GM04504 (cell line): Measurements from ENCODE around the gene POLR2C.

Source experiments
- DNase-seq: peaks from one replicate; pipeline ENCODE4 v3.0.0-alpha.2; 2012; ENCODE audit warnings: low read depth

POLR2C gene

DNA sequence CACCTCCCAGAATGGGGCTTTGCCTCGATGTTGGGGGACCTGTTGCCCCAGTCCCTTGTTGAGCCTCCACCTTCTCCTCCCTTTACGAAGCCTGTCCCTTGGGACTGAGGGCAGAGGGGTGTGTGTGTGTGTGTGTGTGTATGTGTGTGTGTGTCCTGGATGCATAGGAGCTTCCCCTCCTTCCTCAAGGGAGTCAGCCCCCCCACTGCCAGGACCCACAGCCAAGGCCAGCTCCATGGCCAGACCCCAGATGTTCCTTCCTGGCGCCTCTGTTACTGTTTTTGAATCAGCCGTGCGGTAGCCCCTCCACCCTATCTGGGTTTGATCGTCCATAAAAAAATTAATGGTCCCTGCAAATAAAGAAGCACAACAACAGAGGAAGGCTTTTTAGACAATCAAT is 41.5 kb downstream of the POLR2C start:
- DNase-seq: no peak

DNA sequence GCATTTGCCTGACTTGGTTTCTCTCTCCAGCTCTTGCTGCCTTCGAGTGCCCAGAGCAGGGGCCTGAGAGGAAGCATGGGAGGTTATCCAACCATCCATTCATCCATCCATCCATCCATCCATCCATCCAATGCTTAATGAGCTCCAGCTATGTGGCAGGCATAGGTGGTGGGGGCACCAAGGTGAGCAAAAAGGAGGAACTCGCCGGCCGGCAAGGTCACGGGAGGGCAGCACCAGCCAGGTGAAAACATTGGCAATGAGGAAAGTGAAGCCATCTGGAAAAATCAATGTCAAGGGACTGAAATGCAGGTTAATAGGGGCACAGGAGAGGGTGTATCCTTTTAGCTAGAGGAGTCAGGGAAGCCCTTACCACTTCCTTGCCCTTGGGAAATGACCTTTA is 42.0 kb downstream of the POLR2C start:
- DNase-seq: no peak

DNA sequence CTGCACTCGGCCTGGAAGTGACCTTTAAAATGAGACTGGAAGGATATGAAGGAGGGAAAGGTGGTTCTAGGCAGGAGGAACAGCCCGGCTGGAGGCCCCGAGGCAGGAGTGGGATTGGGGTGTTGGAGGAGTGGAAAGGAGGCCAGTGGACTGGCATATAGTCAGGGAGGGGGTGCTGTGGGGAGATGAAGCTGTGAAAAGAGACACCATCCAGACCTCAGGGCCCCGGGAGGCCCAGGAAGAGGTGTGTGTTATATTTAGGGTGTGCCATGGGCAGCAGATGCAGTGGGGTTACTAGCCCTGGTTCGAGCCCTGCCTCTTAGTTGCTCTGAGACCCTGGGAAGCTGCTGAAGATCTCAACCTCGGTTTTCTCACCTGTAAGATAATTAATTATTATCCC is 42.7 kb downstream of the POLR2C start:
- no peak for DNase-seq

DNA sequence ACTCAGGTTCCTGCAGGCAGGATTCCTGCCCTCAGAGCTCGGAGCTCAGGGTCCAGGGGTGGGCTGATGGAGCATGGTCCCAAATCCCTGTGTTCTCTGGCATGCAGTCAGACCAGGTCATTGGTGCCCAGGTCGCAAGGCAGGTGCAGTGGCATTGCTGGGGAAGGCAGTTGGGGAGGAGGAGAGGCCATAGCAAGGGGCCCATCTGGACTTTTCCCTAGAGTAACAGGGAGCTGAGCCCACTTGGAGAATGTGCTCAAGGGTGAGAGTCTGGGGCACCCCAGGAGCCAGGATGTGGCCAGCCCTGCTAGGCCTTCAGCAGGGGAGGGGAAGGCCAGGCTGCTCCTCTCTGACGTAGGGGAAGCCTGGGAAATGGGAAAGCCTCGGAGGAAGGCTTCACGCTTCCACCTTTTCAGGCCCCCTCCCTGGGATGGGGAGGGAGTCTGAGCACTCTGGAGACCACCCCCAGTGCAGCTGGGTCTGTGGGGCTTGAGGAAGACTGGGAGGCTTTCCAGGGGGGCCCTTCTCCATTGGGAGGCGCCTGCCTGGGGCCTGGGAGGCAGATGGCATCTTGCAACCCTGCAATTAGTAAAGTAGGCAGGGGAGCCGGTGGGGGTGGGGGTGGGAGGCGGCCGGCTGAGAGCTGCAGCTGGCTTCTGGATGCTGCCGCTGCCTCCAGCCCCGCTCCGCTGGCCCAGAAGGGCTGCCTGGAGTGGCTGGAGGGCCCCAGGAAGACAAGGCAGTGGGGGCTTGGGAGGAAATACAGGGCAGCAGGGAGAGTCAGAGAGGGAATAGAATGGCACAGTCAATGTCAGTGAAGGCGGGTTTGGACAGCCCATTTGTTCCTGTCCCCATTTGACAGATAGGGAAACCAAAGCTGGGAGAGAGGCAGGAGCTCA is 44.9 kb downstream of the POLR2C start:
- no peak for DNase-seq

DNA sequence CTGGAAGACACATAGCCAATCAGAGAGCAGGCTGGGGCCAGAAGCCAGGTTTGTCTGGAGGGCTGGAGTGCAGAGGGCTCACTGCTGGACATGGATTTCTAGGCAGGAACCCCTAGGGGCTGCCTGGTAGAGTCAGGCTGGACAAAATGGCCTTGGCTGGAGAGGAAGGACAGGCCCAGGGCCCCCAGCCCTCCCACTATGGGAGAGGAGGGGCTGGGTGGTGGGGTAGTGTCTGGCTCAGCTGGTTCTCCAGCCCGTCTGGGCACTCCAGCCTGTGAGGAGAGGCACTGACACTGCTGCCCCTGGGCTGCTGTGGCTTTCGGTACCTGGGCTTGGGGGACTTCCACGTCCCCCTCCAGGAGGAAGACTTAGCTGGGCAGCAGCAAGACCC is 45.6 kb downstream of the POLR2C start:
- no peak for DNase-seq

DNA sequence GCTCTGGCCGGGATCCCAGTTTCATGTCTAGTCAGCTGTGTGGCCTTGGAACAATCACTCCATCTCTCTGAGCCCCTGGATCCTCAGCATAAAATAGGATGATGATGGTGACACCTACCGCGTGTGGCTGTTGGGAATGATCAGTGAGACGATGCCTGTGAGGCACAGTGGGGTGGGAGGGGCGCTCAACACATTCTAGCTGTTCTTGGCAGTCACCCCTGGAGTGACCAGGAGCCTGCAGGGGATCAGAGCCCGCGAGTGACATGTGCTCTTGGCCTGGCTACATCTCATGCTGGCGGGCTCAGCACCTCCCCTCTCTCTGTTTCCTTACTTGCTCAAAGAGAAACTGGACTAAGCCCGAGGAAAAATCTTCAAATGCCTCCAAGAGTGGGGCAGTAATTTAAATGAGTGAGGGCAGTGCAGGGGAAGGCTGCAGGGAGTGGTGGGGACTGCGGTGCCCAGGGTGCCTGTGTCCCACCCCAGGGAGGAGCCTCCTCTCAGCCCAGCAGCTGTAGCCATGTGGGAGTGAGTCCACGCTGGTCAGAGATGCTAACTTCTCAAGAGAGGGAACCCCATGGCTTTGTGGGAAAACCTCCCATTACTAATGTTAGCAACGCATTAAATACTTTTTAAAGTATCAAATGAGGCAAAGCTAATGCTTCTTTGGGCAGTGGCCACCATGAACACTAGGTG is 46.9 kb downstream of the POLR2C start:
- DNase-seq: no peak

DNA sequence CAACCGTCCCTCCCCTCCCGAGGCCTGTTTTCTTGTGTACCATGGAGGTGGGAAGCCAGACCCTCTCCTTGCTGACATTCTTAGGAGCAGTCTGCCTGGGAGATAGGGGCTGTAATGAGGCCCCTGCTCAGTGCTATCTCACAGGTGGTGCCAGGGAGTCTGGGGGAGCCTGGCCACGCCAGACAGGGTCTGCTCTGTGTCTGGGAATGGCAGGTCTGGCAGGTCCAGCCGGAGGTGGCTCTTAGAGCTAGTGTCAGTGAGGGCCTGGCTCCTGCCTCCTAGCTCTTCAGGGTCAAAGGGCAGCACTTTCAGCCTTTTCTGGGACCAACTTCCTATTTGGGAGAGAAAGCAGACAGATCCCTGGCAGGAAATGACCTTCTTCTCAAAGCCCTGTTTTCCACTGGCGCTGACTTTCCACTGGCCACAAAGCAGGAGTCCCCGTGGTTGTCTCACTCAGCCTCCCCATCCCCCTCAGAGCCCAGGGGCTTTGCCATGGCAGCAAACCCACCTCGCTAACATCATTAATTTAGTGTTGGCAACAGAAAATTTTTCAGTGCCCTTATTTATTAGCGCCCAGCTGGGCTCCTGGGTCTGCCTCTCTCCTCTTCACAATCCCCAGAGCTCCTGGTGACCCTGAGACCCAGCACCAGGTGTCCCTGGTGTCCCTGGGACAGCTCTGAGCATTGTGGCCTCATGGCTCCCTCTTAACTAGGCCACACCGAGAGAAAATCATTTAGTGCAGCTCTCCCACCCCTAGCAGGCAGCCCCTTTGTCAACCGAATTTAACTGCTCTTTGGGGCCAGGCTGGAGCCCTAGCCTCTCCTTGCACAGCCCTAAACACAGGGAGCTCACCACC is 47.8 kb downstream of the POLR2C start:
- no peak for DNase-seq

DNA sequence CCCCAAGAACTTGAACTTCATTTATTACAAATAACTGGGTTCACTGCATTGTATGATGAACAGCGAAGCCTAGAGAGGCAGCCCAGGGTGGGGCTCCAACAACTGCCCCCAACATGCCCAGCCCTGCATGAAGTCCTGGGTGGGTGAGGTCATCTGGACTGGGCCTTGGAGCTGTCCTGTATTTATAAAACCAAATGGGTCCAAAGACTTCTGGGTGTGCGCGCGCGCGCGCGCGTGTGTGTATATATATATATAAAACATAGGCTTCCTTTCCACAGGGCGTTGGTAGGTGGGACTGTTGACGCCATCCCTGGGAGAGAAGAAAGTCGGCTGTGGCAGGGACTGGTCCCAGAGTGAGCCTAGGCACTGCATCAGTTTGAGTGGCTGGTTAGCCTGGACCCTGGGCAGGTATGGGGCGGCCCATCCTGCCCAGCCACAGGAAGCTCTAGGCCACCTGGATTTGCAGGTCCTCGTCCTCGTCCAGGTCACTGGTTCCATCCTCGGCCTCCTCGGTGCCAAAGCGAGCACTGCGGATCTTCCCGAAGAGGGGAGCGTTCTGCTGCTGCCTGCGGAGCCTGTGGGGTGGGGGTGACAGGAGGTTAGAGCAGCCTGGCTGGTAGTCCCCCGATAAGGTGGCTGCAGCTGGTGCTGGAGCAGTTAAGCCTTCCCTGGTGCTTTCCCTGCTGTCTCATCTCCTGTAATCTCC is 50.0 kb downstream of the POLR2C start:
- no peak for DNase-seq

DNA sequence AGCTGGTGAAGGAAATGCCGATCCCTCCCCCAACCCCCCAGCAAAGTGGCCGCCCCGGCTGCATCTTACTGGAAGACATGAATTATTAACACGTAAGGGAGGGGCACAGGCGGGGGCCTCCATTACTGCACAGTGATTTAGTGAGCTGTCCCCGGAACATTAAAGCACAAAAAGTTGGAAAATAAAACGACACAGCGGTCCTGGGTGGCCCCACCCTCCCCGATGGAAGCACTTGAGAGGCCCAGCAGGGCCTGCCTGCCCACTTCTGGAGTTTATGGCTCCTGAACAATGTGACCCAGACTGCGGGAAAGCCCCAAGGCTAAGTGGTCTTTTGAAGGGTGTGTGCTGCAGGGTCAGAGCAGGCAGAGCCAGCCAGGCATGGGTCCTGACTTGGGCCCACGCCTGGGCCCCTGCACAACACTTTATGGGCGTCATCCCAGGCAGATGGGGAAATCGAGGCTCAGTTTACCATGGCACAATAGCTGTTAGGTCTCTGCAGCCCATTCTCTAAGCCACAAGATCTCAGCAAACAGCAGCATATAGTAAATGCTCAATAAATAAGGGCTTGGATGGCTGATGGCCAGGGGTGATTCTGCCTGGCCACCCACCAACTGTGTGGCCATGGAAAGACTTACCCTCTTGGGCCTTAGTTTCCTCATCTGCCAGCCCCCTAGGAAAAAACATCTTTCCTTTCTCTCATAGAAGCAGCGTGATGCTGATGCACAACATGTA is 51.1 kb downstream of the POLR2C start:
- peak; percentile 28 for DNase-seq

DNA sequence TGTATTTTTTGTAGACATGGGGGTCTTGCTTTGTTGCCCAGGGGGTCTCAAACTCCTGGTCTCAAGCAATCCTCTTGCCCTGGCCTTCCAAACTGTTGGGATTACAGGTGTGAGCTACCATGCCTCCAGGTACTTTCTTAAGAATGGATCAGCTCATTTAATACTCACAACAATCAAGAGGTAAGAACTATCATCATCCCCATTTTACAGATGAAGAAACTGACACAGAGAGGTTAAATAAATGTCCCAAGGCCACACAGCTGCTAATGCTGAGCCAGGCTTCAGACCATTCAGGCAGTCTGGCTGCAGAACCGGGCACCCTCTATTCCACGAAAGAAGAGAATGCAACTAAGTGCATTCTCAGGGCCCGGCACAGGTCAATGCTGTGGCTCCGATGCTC is 51.9 kb downstream of the POLR2C start:
- DNase-seq: no peak

DNA sequence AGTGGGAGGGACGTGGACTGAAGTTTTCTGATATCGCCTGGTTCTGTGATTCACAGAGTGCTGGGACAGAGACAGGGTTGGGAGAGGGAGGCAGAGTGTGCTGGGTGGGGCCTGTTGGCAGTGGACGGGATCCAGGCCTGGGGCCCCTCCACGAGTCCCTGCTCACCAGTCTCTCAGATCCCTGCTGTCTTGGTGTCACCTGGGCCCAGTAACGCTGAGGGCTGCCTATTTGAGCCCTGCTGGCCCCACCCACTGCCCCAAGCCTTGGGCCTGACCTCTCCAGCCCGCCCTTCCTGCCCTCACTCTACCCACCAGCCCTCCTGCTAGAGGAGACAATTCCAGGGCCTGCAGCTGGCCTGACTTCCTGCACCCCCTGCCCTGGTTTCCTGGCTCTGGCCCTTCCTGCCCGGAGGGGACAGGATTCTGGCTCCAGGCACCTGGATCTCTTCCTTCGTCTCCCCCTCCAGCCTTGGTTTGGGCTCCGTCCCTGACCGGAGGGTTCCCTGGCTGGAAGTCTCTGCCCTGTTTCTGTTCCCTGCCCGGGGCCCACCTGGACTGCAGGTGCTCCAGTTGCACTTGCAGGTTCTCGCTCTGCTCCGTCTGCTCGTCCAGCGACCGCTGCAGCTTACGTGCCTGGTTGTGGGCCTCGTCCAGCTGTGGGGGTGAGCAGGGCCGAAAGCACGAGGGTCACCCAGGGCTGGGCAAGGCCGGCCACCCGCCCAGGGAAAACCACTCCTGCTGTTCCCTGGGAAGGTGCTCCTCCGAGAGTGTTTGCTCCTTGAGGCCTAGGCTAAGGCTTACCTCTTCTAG is 52.5 kb downstream of the POLR2C start:
- DNase-seq: no peak

DNA sequence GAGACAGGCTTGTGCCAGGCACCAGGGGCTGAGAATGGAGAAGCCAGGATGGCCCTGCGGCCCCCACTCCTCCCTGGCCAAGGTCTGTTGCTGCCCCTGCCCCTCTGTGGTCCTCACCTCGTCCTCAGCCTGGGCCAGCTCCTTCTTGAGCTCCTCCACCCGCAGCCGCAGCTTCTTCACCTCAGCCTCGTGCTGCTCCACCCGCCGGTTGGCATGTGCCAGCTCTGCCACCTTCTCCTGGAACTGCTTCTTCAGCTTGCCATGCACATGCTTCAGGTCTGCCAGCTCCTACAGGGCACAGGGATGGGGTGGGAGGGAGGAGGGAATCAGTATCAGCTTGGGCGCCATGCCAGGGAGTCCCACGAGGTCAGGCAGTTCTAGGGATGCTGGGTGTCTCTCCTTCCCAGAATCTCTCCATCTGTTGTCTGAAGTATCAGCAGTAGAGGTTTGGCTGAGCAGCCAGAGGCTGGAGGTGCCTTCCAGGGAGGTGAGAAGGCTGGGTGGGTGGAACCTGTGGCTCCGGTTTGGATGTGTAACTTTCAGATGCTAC is 53.8 kb downstream of the POLR2C start:
- no peak for DNase-seq

DNA sequence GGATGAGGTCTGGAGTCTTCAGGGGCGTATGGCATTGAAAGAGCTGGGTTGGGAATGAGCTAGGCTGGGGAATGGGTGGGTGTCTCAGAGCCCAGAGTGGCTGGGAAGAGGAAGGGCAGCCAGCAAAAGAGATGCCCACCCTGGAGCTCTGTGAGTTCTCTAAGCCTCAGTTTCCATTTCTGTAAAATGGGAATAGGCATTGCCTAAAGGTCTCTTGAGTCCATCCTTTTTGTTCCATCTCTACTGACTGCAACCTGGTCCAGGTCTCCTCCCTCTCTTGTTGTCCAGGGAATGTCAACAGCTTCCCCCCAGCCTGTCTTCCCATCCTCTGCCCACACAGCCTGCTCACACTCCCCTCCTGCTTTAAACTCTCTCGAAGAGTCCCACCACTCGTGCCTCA is 54.3 kb downstream of the POLR2C start:
- no peak for DNase-seq

DNA sequence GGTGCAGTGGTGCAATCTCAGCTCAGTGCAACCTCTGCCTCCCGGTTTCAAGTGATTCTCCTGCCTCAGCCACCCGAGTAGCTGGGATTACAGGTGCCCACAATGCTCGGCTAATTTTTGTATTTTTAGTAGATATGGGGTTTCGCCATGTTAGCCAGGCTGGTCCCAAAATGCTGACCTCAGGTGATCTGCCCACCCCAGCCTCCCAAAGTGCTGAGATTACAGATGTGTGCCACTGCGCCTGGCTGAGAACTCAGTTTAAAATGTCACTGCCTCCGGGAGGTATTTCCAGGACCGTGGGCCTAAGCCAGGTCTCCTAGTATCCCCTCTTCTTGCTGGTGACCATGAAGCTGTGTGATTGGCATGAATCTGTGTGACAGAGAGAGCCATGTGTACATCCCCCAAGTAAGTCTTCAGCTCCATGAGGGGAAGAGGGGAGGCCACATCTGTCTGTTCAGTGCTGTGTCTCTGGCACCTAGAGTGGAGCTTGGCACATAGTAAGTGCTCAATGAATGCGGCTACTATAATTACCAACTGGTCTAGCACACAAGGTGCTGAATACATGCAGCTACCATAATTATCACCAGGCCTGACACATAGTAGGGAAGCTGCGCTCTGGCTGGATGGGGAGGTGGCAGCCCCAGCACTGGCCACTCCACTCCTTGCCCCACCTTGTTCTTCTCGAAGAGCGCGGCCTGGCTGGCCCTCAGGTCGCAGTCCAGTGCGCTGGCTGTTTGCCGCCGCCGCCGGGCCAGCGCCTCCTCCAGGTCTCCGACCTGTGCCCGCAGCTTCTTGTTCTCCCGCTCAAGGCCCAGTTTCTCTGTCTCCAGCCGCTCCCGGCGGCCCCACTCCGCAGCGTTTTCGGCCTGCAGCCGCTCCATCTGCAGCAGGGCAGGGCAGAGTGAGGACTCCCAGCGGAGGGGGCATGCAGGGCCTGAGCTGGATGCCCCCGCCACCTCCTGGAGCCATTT is 55.2 kb downstream of the POLR2C start:
- no peak for DNase-seq

DNA sequence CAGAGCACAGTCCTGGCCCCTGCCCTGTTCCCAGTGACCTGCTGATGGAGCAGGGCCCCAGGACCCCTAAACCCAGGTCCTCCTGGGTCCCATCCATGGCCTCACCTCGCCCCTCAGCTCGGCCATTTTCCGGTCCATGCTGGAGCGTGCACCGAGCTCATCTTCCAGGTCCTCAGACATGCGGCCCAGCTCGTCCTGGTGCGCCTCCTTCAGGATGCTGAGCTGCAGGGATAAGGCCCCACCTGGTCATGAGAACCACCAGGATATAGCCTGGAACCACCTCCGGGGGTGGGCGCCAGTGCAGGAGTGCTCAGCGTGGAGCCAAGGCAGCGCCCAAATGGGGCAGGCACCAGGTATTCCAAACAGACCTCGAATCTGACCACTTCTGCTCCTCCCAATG is 56.0 kb downstream of the POLR2C start:
- DNase-seq: no peak

DNA sequence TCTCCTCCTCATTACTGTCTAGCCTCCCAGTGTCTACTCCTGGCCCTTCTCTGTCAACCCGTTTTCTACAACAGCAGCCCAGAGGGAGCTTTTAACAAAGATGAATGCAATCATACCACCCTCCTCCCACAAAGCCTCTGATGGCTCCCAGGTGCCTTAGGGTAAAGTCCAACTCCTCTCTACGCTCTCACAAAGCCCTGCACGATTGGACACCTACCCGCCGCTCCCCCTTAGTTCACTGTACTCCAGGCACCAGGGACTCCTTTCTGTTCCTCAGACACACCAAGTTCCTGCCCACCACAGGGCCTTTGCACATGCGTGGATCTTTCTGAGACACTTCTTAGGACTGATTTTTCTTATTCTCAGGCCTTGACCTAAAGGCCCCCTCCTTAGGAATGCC is 56.4 kb downstream of the POLR2C start:
- no peak for DNase-seq

DNA sequence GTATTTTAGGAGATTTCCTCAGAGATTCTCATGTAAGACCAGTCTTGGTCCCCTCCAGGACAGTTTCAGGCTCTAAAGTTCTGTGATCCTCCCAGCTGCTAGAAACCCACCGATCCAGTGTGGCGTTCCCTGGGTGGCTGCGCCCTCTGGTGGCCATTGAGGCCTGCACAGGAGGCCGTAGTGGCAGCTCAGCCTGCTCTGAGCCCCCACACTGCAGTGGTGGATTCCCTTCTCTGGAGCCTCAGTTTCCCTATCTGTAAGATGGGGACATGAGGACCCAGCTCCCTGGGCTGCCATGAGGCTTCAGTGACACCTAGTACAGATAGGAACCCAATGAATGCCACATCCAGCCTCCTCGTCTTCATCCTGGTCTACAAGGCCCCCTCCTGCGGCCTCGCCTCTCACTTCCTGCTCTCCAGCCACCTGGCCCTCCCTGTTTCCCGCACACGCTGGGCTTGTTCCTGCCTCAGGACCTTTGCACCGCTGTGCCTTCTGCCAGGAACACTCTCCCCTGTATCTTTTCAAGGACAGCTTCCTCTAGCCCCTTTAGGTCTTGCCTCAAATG is 57.4 kb downstream of the POLR2C start:
- DNase-seq: peak; percentile 28
